Suppressor macrophage treated with lipopolysaccharide for 4 hours (primary cell): ENCODE data around the gene TMEM38B.

Source experiments
- DNase-seq: peaks from one replicate; pipeline ENCODE4 v3.0.0-alpha.2; 2020

TMEM38B gene

GRCh38 chr9:105694190-105694847 lies at the start of gene TMEM38B:
TMEM38B (plus strand) TSS chr9:105694541; CDS start chr9:105694661, 120 bp downstream.
- peak; percentile 93 for DNase-seq

GRCh38 chr9:105646879-105647594 lies 47.3 kb upstream of the TMEM38B start:
- no peak for DNase-seq

- no peak for DNase-seq
Observed at GRCh38 chr9:105647595-105648349, 46.6 kb upstream of the TMEM38B start.

GRCh38 chr9:105651806-105652205 lies 42.5 kb upstream of the TMEM38B start:
- DNase-seq: no peak

GRCh38 chr9:105656131-105656921 lies 38.0 kb upstream of the TMEM38B start:
- DNase-seq: peak; percentile 39

GRCh38 chr9:105658351-105658750 lies 36.0 kb upstream of the TMEM38B start:
- no peak for DNase-seq

GRCh38 chr9:105661011-105661410 lies 33.3 kb upstream of the TMEM38B start:
- no peak for DNase-seq

GRCh38 chr9:105662184-105663104 lies 31.9 kb upstream of the TMEM38B start, which contains the start of gene TAL2:
TAL2 (plus strand) TSS chr9:105662457; CDS start chr9:105662497, 40 bp downstream.
- no peak for DNase-seq

GRCh38 chr9:105663914-105664313 lies 30.4 kb upstream of the TMEM38B start:
- DNase-seq: no peak

- DNase-seq: no peak
Observed at GRCh38 chr9:105667867-105668266, 26.5 kb upstream of the TMEM38B start.

GRCh38 chr9:105670315-105670714 lies 24.0 kb upstream of the TMEM38B start:
- no peak for DNase-seq

GRCh38 chr9:105670775-105671174 lies 23.6 kb upstream of the TMEM38B start:
- DNase-seq: no peak

- DNase-seq: peak; percentile 18
Observed at GRCh38 chr9:105672711-105673234, 21.6 kb upstream of the TMEM38B start.

GRCh38 chr9:105673850-105674387 lies 20.4 kb upstream of the TMEM38B start:
- DNase-seq: no peak

GRCh38 chr9:105676351-105676923 lies 17.9 kb upstream of the TMEM38B start:
- DNase-seq: no peak

GRCh38 chr9:105678163-105678562 lies 16.2 kb upstream of the TMEM38B start:
- no peak for DNase-seq

GRCh38 chr9:105678781-105679180 lies 15.6 kb upstream of the TMEM38B start:
- no peak for DNase-seq

- DNase-seq: no peak
Observed at GRCh38 chr9:105679257-105680022, 14.9 kb upstream of the TMEM38B start.

GRCh38 chr9:105681313-105681712 lies 13.0 kb upstream of the TMEM38B start:
- no peak for DNase-seq

- no peak for DNase-seq
Observed at GRCh38 chr9:105681724-105682123, 12.6 kb upstream of the TMEM38B start.
